Ovary (tissue), 9 donors: ENCODE measurements around the gene PKN2. TPM values are rescaled to one million over a fixed set of nuclear protein-coding genes. Genes with fewer than 3 reads are reported as not detected.
"Not testable (repeated sequence)": the region's sequence is repeated elsewhere in the genome, so short reads cannot be mapped to it uniquely, and the experiment has no call there.

Experiments
- DNase-seq, 5 donors: peaks; one replicate each; pipeline ENCODE4 v3.0.0-alpha.2; 2019 to 2020
- H3K27ac ChIP-seq, 2 donors: fragments of 200-600 bp; one replicate each; pipeline versions ENCODE4 v1.5.1 to v1.8.0; 2019 to 2022
- H3K27me3 ChIP-seq: fragments of 200-600 bp; one replicate; pipeline ENCODE4 v1.8.0; 2022
- H3K36me3 ChIP-seq: fragments of 200-600 bp; sonication (generic); one replicate; pipeline ENCODE4 v1.5.1; 2019
- H3K4me1 ChIP-seq: one replicate; pipeline ENCODE4 v1.8.1; 2013; ENCODE audit warnings: mild to moderate bottlenecking, moderate library complexity; ENCODE audit not compliant: insufficient read depth
- H3K4me3 ChIP-seq: fragments of 200-600 bp; sonication (generic); one replicate; pipeline ENCODE4 v1.5.1; 2017
- H3K9me3 ChIP-seq, 2 donors: fragments of 200-600 bp in 1 of 2; sonication (generic) in 1 of 2; one replicate each; pipeline versions ENCODE4 v1.5.1 to v1.8.1; 2013 to 2019; ENCODE audit warnings: mild to moderate bottlenecking in 1 of 2, moderate library complexity in 1 of 2
- CTCF ChIP-seq, 3 donors: fragments of 450-650 bp in 2 of 3; fragments of 200-600 bp in 1 of 3; IDR thresholded peaks; one replicate each; pipeline versions ENCODE4 v1.5.1 to v1.8.0; 2016 to 2022; ENCODE audit warnings: antibody characterized with exemption in 3 of 3, mild to moderate bottlenecking in 1 of 3
- EP300 ChIP-seq: sonication (generic); formaldehyde crosslinking; IDR thresholded peaks from one replicate; pipeline ENCODE4 v1.6.1; 2017; ENCODE audit warnings: antibody characterized with exemption
- POLR2A ChIP-seq: fragments of 450-650 bp; IDR thresholded peaks from one replicate; pipeline ENCODE4 v1.6.1; 2017; ENCODE audit warnings: antibody characterized with exemption, mild to moderate bottlenecking, moderate library complexity
- WGBS, 3 donors: extraction: QIAGEN DNeasy Blood & Tissue Kit in 1 of 3; methylation state at CpG; one replicate each; pipeline versions ENCODE4 v1.1.5 to v1.1.7; 2013 to 2017; 5-methylcytosine and 5-hydroxymethylcytosine counted together
- intact Hi-C, 4 donors: fragments of 100-400 bp; cut with DNase I; formaldehyde crosslinking; loops; one replicate each; pipeline versions ENCODE4 v1.11.0 to v1.15.1; 2022 to 2023
- polyA plus RNA-seq, 2 donors: library from polyadenylated mRNA; stranded (reverse); fragments of 200-250 nt in 1 of 2; fragments of 350-450 nt in 1 of 2; fragmentation: Illumina TruSeq in 1 of 2; extraction: RNeasy Lipid Tissue Mini Kit (QIAGEN cat#74804) in 1 of 2; gene quantifications; one replicate each; pipeline ENCODE4 v1.2.3, GENCODE V29; 2013 to 2014
- small RNA-seq: library from RNA; depleted of rRNA; stranded (forward); fragments of <200 nt; gene quantifications from one replicate; pipeline ENCODE3, GENCODE V24; 2016
- total RNA-seq, 7 donors: library from RNA; depleted of rRNA in 2 of 7; stranded (reverse); fragments of >200 nt in 2 of 7; fragmentation: NEBNext Ultra II Directional in 3 of 7; extraction: Animal tissue kit (Norgen Biotek cat#: 25700) in 3 of 7; gene quantifications; one replicate each; pipeline versions ENCODE4 v1.1.0 to v1.2.4, GENCODE V29; 2016 to 2023
- donor health status: DM: no; HTN: no; CAD: no; lungs with moderate emphysema.
- donor health status: DM: no; HTN: no; CAD: no.
- donor health status: Bipolar disorder and iron deficiency.
- donor health status: DM: yes; HTN: yes; CAD: no.
- donor health status: DM: no; HTN: no; CAD: no.
- donor health status: DM: yes; HTN: yes; CAD: no.

The PKN2 gene
- total and polyA plus RNA-seq, 9 donors: 17.8 to 58.9 (median 48.6) TPM

GRCh38 chr1:88877911-88878310 is 193.8 kb downstream of the PKN2 start:
- no peak for DNase-seq
- 70 to 82% (median 76%) methylated on average over 9 of the region's 9 CpGs for WGBS, 3 donors
- no peaks in the 10 kb centered on the region for H3K4me1 ChIP-seq
- H3K9me3 ChIP-seq: no peaks in the 10 kb centered on the region
- intact Hi-C loops: loop anchor here in 3 of 4 donors (5.0 to 10.0 kb wide), 2 partner anchors 221 to 223 kb away; no protein-coding TSS in a partner anchor
- H3K4me3 ChIP-seq: no peak overlapping the region
- H3K36me3 ChIP-seq: no peaks in the 10 kb centered on the region
- no peak for TF ChIP-seq CTCF (IDR thresholded peaks at IDR 0.05)
- no peak for TF ChIP-seq EP300
- no peak for TF ChIP-seq POLR2A
- no peak overlapping the region for H3K27ac ChIP-seq
- H3K27me3 ChIP-seq: no peaks in the 10 kb centered on the region

GRCh38 chr1:88878731-88879130 is 194.7 kb downstream of the PKN2 start:
- Histone ChIP-seq H3K4me3 (no peak overlapping the region), H3K9me3 (no peaks in the 10 kb centered on the region), H3K36me3 (no peaks in the 10 kb centered on the region), H3K27ac (no peak overlapping the region), H3K27me3 (no peaks in the 10 kb centered on the region), H3K4me1 (no peaks in the 10 kb centered on the region)
- 60 to 68% (median 65%) methylated on average over 4 of the region's 4 CpGs for WGBS, 3 donors
- DNase-seq: no peak
- intact Hi-C loops: loop anchor here in 3 of 4 donors (5.0 to 10.0 kb wide), 2 partner anchors 221 to 224 kb away; no protein-coding TSS in a partner anchor
- TF ChIP-seq CTCF (IDR thresholded peaks at IDR 0.05) (no peak), POLR2A (no peak), EP300 (no peak)

GRCh38 chr1:88880717-88881116 is 196.6 kb downstream of the PKN2 start:
- not testable (repeated sequence) for H3K36me3 ChIP-seq, H3K27me3 ChIP-seq, H3K27ac ChIP-seq, H3K9me3 ChIP-seq, DNase-seq, H3K4me3 ChIP-seq, H3K4me1 ChIP-seq
- 76 to 81% (median 77%) methylated on average over 8 of the region's 8 CpGs for WGBS, 3 donors
- intact Hi-C loops: loop anchor here in 1 of 4 donors (5.0 kb wide), 1 partner anchor 1332 kb away; no protein-coding TSS in a partner anchor

- WGBS, 3 donors: 59 to 70% (median 61%) methylated on average over 3 of the region's 3 CpGs
- Histone ChIP-seq H3K27ac (no peak overlapping the region), H3K9me3 (no peaks in the 10 kb centered on the region), H3K36me3 (no peaks in the 10 kb centered on the region), H3K27me3 (no peaks in the 10 kb centered on the region), H3K4me3 (no peak overlapping the region), H3K4me1 (no peaks in the 10 kb centered on the region)
- TF ChIP-seq CTCF (IDR thresholded peaks at IDR 0.05) (no peak), EP300 (no peak), POLR2A (no peak)
- intact Hi-C loops: loop anchor here in 1 of 4 donors (5.0 kb wide), 1 partner anchor 1329 kb away; no protein-coding TSS in a partner anchor
- no peak for DNase-seq
Observed at GRCh38 chr1:88883156-88883555, 199.1 kb downstream of the PKN2 start.

Small RNA genes lying within 50 kb of the gene (small RNA-seq; reads per million reads assigned to genes)
- not detected for gene RNU6-125P

Other genes starting within 250 kb of the PKN2 start
- 10 to 100 TPM; 23.2 to 38.7 (median 24.8) TPM for gene GTF2B, start 207.3 kb downstream of the PKN2 start, total RNA-seq
- gene GTF2B, start 207.3 kb downstream of the PKN2 start, polyA plus RNA-seq: 10 to 100 TPM; 34.5 to 34.9 TPM